Kidney (tissue), 14 donors: ENCODE data around the gene CHD1. TPM values are rescaled to one million over a fixed set of nuclear protein-coding genes. Genes with fewer than 3 reads are reported as not detected.
A peak's percentile ranks its signal among the peaks of the same experiment; 100 is the strongest.

Source experiments
- DNase-seq, 5 donors: peaks; one replicate each; pipeline ENCODE4 v3.0.0-alpha.2; 2013 to 2020
- FAIRE-seq: peaks from 2 replicates; lab custom pipeline; 2012; peaks lifted over from hg19 to GRCh38; lab: Jason Lieb, UNC
- H3K27ac ChIP-seq, 2 donors: one replicate each; pipeline ENCODE4 v1.7.0; 2013; ENCODE audit warnings: low read depth in 2 of 2, low read length in 2 of 2, inconsistent platforms in 1 of 2
- H3K27me3 ChIP-seq: one replicate; pipeline ENCODE4 v1.7.1; 2013; ENCODE audit warnings: low read length, inconsistent platforms; ENCODE audit not compliant: control insufficient read depth, insufficient read depth
- H3K36me3 ChIP-seq, 3 donors: one replicate each; pipeline versions ENCODE4 v1.7.0 to v1.7.1; 2013; ENCODE audit warnings: low read length in 3 of 3, control low read depth in 1 of 3, inconsistent platforms in 1 of 3; ENCODE audit not compliant: insufficient read depth in 3 of 3, control insufficient read depth in 2 of 3
- H3K4me1 ChIP-seq, 3 donors: one replicate each; pipeline versions ENCODE4 v1.7.0 to v1.7.1; 2013; ENCODE audit warnings: low read length in 3 of 3, inconsistent platforms in 1 of 3, low read depth in 1 of 3; ENCODE audit not compliant: control insufficient read depth in 2 of 3, insufficient read depth in 2 of 3
- H3K4me3 ChIP-seq, 3 donors: one replicate each; pipeline versions ENCODE4 v1.7.0 to v1.8.1; 2013; ENCODE audit warnings: low read length in 3 of 3, control low read depth in 1 of 3, inconsistent platforms in 1 of 3
- H3K9ac ChIP-seq, 3 donors: one replicate each; pipeline versions ENCODE4 v1.7.0 to v1.7.1; 2013; ENCODE audit warnings: low read length in 3 of 3, control low read depth in 1 of 3, inconsistent platforms in 1 of 3
- H3K9me3 ChIP-seq, 3 donors: one replicate each; pipeline versions ENCODE4 v1.7.0 to v1.7.1; 2013; ENCODE audit warnings: low read length in 3 of 3, control low read depth in 1 of 3, inconsistent platforms in 1 of 3; ENCODE audit not compliant: control insufficient read depth in 2 of 3, insufficient read depth in 1 of 3
- CTCF ChIP-seq: IDR thresholded peaks from 3 replicates; pipeline ENCODE4 v1.5.1; 2012; ENCODE audit warnings: mild to moderate bottlenecking, moderate library complexity, borderline replicate concordance; ENCODE audit not compliant: insufficient read depth; ENCODE audit errors: extremely low read depth
- intact Hi-C: fragments of 100-400 bp; cut with DNase I; formaldehyde crosslinking; loops from one replicate; pipeline ENCODE4 v1.11.1; 2022
- polyA plus RNA-seq: library from polyadenylated mRNA; stranded (reverse); fragments of 350-450 nt; fragmentation: Illumina TruSeq; extraction: RNeasy Lipid Tissue Mini Kit (QIAGEN cat#74804); gene quantifications from one replicate; pipeline ENCODE4 v1.2.3, GENCODE V29; 2014; ENCODE audit warnings: low read depth, low replicate concordance; ENCODE audit not compliant: insufficient read depth
- total RNA-seq: library from RNA; stranded (reverse); fragmentation: NEBNext Ultra II Directional; extraction: Animal tissue kit (Norgen Biotek cat#: 25700); gene quantifications from one replicate; pipeline ENCODE4 v1.2.1, GENCODE V29; 2021
- donor health status: control.
- donor health status: control.
- donor health status: control.
- donor health status: control.
- donor health status: control.
- donor health status: DM: yes; HTN: yes; CAD: no.
- donor health status: Normal renal cell carcinoma (clear cell type).

The CHD1 gene
- total and polyA plus RNA-seq, 2 donors from 2014 or later: 7.1 to 40.4 TPM

- H3K36me3 ChIP-seq: peaks cover 0 to 11% (median 2%) of the 10 kb centered on the region in 3 donors
- no peak overlapping the region for H3K9ac ChIP-seq
- H3K27me3 ChIP-seq: no peaks in the 10 kb centered on the region
- DNase-seq (no peak), FAIRE-seq (no peak)
- H3K9me3 ChIP-seq: no peaks in the 10 kb centered on the region
- no peak for TF ChIP-seq CTCF
- H3K4me1 ChIP-seq: no peaks in the 10 kb centered on the region
- intact Hi-C loops: loop anchor here (10.0 kb wide), 1 partner anchor 148 kb away; no protein-coding TSS in a partner anchor
- H3K27ac ChIP-seq: no peak overlapping the region
- no peak overlapping the region for H3K4me3 ChIP-seq
Measured at GRCh38 chr5:98906756-98907355, 22.0 kb downstream of the CHD1 start.

GRCh38 chr5:98905857-98906688 is 22.7 kb downstream of the CHD1 start:
- peak; percentile 96 for FAIRE-seq
- DNase-seq: peak in 2 of 5 donors; percentile 65 to 72
- Histone ChIP-seq H3K9me3 (no peaks in the 10 kb centered on the region), H3K4me1 (no peaks in the 10 kb centered on the region), H3K9ac (no peak overlapping the region), H3K27ac (no peak overlapping the region), H3K4me3 (no peak overlapping the region), H3K27me3 (no peaks in the 10 kb centered on the region), H3K36me3 (peaks cover 0 to 11% (median 0%) of the 10 kb centered on the region in 3 donors)
- peak; percentile 60 for TF ChIP-seq CTCF
- intact Hi-C loops: loop anchor here (10.0 kb wide), 1 partner anchor 149 kb away; no protein-coding TSS in a partner anchor

GRCh38 chr5:98904780-98905179 is 24.0 kb downstream of the CHD1 start:
- no peak for FAIRE-seq
- no peak for TF ChIP-seq CTCF
- Histone ChIP-seq H3K27me3 (no peaks in the 10 kb centered on the region), H3K4me1 (no peaks in the 10 kb centered on the region), H3K27ac (no peak overlapping the region), H3K36me3 (peaks cover 0 to 19% (median 5%) of the 10 kb centered on the region in 3 donors), H3K9ac (no peak overlapping the region), H3K4me3 (no peak overlapping the region), H3K9me3 (no peaks in the 10 kb centered on the region)
- intact Hi-C loops: loop anchor here (10.0 kb wide), 1 partner anchor 150 kb away; no protein-coding TSS in a partner anchor
- DNase-seq: no peak
